NCI-H510A treated with DMSO at 0.1 percent for 48 hours (cell line): ENCODE measurements around the gene LRFN3.
"Not testable (repeated sequence)": the region's sequence is repeated elsewhere in the genome, so short reads cannot be mapped to it uniquely, and the experiment has no call there.

ENCODE experiments used
- DNase-seq: peaks from one replicate; lab custom pipeline; 2025; lab: John Stamatoyannopoulos, UW

The LRFN3 gene

DNA sequence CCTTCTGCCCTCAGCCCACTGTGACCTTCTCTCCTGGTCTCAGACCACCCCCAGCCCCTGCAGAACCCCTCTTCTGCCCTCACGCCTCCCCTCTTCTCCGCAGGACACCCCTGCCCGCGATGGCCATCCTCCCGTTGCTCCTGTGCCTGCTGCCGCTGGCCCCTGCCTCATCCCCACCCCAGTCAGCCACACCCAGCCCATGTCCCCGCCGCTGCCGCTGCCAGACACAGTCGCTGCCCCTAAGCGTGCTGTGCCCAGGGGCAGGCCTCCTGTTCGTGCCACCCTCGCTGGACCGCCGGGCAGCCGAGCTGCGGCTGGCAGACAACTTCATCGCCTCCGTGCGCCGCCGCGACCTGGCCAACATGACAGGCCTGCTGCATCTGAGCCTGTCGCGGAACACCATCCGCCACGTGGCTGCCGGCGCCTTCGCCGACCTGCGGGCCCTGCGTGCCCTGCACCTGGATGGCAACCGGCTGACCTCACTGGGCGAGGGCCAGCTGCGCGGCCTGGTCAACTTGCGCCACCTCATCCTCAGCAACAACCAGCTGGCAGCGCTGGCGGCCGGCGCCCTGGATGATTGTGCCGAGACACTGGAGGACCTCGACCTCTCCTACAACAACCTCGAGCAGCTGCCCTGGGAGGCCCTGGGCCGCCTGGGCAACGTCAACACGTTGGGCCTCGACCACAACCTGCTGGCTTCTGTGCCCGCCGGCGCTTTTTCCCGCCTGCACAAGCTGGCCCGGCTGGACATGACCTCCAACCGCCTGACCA is 3.3 kb downstream of the LRFN3 start:
- DNase-seq, result no peak

DNA sequence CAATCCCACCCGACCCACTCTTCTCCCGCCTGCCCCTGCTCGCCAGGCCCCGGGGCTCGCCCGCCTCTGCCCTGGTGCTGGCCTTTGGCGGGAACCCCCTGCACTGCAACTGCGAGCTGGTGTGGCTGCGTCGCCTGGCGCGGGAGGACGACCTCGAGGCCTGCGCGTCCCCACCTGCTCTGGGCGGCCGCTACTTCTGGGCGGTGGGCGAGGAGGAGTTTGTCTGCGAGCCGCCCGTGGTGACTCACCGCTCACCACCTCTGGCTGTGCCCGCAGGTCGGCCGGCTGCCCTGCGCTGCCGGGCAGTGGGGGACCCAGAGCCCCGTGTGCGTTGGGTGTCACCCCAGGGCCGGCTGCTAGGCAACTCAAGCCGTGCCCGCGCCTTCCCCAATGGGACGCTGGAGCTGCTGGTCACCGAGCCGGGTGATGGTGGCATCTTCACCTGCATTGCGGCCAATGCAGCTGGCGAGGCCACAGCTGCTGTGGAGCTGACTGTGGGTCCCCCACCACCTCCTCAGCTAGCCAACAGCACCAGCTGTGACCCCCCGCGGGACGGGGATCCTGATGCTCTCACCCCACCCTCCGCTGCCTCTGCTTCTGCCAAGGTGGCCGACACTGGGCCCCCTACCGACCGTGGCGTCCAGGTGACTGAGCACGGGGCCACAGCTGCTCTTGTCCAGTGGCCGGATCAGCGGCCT is 4.1 kb downstream of the LRFN3 start:
- no peak for DNase-seq

DNA sequence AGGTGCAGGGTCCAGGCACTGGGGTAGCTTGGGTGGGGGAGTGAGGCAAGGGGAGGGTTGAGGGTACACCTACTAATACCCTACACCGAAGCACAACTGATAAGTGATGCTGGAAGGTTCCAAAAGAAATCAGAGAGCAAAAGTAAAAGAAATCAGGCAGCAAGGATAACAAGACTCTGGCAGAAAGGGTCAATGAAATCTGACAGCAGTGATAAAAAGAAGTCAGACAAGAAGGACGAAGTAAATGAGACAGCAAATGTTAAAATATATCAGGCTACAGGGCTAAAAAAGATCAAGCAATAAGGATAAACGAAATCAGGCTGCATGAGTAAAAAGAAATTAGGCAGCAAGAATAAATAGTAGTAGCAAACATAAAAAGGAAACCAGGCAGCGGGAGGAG is 4.7 kb downstream of the LRFN3 start:
- no peak for DNase-seq

DNA sequence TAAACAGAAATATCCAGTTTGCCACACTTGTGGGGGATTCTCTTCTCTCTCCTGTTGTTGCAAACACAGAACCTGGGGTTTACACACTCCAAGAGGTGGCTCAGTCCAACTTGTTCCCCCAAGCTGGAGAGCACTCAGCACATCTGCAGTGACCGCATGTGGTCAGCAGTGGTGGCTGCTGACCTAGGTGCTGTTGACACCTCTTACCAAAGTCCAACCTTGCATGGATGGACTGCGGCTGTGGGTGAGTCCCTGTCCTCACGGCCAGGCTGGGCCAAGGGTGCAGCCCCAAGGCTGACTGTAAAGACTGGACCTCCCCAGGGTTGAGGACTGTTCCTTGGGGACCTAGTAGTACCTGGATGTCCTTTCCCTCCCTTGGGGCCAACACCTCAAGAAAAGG is 6.1 kb downstream of the LRFN3 start:
- DNase-seq, result no peak

DNA sequence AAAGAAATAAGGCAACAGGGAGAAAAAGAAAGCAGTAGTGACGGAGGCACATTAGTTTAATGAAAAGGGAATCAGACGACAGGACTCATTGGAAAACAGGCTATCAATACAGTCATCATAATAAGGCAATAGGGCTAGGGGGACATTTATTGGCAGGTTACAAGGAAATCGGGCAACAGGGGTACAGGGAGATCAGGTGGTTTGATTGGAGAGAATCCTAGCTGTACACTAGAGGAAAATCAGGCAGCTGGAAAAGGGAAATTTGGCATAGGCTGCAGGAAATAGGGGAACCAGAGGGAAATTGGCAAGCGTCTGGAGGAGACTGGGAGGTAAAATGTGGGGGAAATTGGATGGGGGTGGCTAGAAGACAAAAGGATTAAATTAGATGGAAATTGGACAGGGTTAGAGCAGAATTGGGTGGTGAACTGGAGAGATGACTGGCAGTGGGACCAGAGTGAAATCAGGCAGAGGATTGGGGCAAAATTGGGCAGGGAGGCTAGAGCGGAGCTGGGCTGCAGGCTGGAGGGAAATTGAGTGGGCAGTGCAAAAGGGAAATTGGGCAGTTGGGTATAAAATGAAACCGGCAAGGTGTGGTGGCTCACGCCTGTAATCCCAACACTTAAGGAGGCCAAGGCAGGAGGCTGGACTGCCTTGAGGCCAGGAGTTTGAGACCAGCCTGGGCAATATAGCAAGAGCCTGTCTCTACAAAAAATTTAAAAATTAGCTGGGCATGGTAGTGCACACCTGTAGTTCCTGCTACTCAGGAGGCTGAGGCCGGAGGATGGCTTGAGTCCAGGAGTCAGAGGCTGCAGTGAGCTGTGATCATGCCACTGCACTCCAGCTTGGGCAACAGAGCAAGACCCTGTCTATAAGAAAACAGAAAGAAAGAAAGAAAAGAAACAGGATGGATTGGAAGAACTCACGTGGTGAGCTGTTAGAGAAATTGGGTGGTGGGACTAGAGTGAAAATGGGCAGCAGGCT is 7.4 kb downstream of the LRFN3 start:
- no peak for DNase-seq

DNA sequence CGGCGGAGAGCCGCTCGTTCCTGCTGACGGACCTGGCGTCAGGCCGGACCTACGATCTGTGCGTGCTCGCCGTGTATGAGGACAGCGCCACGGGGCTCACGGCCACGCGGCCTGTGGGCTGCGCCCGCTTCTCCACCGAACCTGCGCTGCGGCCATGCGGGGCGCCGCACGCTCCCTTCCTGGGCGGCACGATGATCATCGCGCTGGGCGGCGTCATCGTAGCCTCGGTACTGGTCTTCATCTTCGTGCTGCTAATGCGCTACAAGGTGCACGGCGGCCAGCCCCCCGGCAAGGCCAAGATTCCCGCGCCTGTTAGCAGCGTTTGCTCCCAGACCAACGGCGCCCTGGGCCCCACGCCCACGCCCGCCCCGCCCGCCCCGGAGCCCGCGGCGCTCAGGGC is 8.4 kb downstream of the LRFN3 start:
- no peak for DNase-seq

DNA sequence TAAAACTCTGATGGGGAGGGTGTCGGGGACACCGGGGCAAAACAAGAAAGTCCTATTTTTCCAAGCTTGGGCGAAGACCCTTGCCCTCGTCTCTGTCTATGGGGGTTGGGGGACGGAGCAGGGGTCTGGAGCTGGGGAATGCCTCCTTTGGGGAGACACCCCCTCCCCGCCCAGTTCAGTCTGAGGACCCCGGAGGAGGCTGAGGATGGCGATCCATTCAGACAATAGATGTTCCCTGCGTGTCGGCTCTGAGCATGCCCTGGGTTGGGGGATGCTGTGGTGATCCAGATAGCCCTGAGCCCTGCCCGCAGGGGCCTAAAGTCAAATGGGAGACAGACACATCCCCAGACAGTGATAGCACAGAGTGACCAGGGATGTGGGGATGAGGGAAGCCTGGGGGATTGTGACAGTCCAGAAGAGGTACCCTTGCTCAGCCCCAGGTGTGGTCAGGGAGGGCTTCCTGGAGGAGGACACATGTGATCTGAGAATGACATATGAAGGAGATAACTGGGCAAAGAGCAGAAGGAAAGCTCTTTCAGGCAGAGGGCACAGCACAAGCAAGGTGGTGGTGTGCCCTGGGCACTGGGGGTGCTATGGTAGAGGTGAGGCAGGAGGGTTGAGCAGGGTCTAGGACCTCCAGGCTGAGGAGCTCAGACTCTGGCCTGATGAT is 9.1 kb downstream of the LRFN3 start:
- DNase-seq, result no peak

DNA sequence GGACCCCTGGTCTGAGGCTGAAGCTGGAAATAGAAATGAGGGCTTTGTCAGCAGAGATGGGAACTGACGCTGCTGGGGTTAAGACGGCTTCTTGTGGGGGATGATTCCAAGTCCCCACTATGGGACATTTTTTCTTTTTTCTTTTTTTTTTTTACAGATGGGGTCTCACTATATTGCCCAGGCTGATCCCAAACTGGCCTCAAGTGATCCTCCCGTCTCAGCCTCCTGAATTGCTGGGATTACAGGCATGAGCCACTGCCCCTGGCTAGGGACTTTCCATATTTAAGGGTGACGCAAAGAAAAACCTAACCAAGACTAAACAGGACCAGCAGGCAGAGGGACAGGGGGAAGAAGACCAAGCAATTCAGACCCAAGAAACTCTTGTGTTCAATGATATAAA is 10.0 kb downstream of the LRFN3 start:
- DNase-seq, result no peak

DNA sequence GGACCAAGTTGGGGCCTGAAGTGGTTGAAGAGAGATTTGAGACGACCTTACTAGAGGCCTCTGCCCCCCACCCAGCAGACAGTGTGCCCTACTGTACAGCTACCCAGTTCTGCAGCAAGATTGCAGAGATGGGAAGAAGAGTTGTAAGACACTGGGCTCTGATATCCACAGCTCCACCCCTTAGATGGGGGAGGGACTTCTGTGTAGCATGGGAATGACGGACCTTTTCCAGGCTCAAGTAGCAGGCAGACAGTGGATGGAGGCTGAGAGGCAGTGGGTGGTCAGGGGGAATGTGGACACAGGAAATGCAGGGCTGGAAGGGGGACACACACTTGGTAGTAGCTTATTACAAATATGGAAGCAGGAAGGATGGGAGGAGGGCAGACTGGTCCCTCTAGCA is 13.0 kb downstream of the LRFN3 start:
- no peak for DNase-seq

DNA sequence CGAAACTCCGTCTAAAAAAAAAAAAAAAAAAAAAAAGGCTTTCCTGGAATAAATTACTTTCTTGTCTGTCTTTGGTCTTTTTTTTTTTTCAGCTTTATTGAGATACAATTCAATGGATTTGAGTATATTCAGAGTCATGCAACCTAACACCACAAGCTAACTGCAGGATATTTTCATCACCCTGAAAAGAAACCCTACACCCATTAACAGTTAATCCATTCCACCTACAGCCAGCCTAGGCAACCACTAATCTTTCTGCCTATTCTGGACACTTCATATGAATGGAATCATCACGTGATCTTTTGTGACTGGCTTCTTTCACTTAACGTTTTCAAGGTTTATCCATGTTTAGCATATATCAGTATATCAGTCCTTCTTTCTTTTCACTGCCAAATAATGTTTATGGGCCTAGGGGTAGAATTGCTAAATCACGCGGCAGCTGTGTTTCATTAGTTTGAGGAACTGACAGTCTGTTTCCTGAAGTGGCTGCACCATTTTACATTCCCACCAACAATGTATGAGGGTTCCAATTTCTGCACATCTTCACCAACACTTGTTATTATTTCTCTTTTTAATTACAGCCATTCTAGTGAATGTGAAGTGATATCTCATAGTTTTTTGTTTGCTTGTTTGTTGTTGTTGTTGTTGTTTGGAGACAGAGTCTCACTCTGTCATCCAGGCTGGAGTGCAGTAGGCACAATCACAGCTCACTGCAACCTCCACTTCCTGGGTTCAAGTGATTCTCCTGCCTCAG is 19.9 kb downstream of the LRFN3 start:
- DNase-seq, result no peak

DNA sequence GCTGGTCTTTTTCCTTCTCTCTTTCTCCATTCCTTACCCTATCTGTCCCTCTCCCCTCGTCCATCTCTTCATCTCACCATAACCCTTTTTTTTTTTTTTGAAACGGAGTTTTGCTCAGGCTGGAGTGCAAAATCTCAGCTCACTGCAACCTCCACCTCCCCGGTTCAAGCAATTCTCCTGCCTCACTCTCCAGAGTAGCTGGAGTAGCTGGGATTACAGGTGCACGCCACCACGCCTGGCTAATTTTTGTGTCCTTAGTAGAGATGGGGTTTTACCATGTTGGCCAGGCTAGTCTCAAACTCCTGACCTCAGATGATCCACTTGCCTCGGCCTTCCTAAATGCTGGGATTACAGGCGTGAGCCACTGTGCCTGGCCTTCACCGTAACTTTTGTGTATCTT is 21.2 kb downstream of the LRFN3 start:
- not testable (repeated sequence) for DNase-seq

DNA sequence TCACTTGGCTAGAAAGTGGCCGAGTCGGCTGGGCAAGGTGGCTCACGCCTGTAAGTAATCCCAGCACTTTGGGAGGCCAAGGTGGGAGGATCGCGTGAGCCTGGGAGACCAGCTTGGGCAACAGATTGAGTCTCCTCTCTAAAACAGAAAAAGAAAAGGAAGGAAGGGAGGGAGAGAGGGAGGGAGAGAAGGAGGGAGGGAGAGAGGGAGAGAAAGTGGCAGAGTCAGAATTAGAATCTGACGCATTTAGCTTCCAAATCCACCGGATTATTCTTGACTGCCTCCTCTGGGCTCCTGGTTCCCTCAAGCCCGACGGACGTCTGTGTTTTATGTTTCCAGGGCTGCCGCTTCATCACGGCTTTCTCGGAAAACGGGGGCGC is 22.5 kb downstream of the LRFN3 start:
- DNase-seq, result no peak

DNA sequence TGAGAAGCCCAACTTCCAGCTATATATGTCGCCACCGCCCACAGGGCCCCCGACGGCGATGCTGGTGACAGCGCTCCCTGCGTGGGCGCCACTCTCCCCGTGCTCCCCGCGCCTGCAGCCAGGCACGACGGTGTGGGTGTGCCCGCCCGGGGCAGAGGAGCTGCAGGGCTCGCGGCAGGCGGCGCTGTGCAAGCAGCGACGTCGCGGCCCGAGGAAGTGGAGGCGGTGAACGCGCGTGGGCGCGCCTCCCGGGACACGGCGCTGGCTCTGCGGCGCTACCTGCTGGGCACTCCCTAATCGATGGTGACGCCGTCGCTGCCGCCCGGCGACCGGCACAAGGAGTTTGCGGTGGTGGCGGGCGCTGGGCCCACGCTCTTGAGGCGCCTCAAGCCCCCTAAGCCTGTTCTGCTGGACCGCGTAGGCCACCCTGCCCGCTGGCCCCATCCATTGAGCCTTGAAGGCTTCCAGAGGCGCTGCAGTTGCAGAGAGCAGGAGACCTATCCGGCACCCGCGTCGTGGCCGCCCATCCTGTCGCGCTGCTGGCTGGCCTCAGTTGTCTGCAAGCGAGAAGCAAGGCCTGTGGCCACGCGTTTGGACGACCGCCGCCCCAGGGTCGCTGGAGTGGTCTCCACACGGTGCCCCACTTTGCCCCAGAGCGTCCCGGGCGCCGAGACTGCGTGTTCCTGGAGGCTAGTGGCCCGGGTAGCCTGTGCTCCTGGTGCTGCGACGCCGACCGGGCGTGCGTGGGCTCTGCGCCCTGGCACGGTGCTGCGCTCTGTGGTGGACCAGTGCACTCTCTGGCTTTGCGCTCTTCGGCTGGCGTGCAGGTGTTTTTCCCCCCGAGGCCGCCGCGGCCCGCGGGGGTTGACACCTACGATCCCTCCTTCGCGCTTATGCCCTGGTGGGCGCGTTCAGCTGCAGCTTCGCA is 23.1 kb downstream of the LRFN3 start:
- no peak for DNase-seq

DNA sequence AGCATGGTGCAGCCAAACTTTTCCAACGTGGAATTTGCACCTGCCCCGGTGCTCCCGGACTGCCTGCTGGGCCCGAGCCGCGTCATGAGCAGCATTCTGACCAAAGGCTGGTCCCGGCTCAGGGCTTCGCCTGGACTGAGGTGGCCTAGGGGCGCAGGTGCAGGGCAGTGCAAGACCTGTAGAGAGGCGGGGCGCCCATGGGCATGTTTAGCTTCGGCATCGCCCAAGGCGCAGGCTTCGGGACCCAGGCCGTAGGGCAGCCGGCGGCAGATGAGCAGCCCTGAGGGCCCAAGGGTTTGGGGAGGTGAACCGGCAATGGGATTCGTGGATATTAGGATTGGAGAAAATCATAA is 23.8 kb downstream of the LRFN3 start:
- DNase-seq, result no peak

DNA sequence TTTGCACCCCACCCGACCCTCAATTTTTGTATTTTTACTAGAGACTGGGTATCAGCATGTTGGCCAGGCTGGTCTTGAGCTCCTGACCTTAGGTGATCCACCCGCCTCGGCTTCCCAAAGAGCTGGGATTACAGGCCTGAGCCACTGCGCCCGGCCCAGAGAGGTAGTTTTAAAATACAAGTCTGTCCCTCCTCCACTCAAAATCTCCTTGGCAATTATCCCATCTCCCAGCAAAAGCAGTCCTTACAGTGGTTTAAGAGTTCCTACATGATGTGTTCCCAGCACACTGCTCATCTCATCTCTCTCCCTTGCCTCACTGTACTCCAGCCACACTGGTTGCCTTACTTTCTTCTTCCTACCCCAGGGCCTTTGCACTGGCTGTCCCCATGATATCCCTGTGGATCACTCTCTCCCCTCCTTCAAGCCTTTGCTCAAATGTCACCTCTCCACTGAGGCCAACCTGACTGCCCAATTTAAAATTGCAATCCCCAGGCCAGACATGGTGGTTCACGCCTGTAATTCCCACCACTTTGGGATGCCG is 24.3 kb downstream of the LRFN3 start:
- DNase-seq, result no peak

DNA sequence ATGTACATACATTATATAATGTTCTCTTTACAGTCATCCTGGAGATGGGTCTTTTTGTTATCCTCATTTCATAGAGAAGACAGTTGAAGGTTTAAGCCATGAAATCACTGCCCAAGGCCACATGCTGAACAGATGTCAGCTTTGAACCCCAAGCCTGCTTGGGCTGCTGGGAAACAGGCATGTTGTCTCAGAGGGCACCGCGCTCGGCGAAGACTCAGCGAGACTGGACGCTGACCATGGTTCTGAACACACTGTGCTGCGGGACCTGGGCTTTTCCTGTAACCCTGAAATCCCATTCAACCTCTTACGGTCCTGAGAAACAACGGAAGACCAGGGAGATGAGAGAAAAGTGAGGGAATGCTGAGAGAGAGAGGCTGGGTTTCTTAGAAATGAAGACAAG is 27.3 kb downstream of the LRFN3 start:
- no peak for DNase-seq

DNA sequence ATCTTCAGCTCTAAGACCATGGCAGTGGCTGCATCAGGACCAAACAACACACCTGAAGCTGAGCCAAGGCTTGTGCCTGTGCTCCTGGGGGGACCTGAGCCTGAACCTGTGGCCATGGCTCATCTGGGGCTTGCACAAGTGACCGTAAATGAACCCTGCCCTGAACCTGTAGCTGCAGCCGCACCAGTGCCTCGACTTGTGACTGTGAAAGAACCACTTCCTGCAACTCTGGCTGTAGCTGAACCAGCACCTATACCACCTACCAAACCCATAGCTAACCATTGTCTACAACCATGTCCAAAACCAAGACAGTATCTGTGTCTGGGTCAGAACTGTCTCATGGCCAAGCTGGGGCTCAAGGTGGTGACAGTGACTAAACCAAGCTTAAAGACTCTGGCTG is 30.6 kb downstream of the LRFN3 start:
- no peak for DNase-seq

DNA sequence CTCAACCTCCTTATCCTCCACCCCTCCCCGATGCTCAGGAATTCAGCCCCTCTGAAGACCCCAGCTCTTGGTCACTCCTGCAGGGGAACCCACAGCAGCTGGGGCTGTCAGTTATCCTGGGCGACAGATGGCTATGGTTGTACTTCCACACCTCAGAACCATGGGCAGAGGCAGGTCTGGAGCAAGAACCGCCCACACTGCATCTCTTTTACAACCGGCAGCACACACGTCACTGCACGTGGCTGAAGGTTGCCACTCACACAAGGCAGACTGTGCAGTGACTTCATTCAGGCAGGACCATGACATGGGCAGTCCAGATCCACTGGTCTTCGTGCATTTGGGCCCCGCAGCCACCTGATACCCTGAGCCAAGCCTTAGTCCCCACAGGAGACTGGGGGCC is 37.3 kb downstream of the LRFN3 start:
- no peak for DNase-seq

DNA sequence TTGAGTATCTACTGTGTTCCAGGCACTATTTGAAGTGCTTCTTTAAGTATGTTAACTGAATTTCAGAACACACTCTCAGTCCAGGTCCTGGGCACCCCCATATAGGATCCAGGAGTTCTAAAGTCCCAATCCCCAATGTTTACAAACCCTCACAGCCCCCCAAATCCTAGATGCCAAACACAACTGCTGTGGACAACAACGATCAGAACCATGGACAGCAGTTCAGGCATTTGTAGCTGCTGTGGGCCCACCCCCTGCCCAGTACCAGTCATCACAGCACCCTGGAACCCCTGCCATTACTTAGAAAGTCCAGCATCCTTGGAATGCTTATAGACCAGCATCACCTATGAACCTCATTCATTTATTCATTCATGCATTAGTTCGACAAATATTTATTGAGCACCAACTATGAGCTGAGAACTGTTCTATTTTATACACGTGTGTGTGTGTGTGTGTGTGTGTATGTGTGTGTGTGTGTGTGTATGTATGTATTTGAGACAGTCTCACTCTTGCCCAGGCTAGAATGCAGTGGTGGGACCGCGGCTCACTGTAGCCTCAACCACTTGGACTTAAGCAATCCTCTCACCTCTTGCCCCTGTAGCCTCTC is 39.5 kb downstream of the LRFN3 start:
- no peak for DNase-seq
